H1 (cell line): ENCODE data around the gene CXCL17. TPM values are rescaled to one million over a fixed set of nuclear protein-coding genes. Genes with fewer than 3 reads are reported as not detected.

Experiments used
- ATF3 ChIP-seq: IDR thresholded peaks from 2 replicates; pipeline ENCODE4 v1.6.1; 2011; ENCODE audit warnings: low read depth, mild to moderate bottlenecking, low read length; ENCODE audit not compliant: insufficient read depth
- KDM4A ChIP-seq: IDR thresholded peaks from one replicate; pipeline ENCODE4 v1.7.1; 2012; ENCODE audit warnings: low read depth, mild to moderate bottlenecking, moderate library complexity, low read length, inconsistent platforms; ENCODE audit not compliant: severe bottlenecking
- POLR2A ChIP-seq, 2 experiments: IDR thresholded peaks; 1 replicate in 1 of 2; 2 replicates in 1 of 2; pipeline ENCODE4 v1.6.1; 2011; ENCODE audit warnings: low read depth in 2 of 2, low read length in 2 of 2, mild to moderate bottlenecking in 2 of 2; ENCODE audit errors: control extremely low read depth in 1 of 2
- RXRA ChIP-seq: IDR thresholded peaks from 2 replicates; pipeline ENCODE4 v1.6.1; 2011; ENCODE audit warnings: low read depth, mild to moderate bottlenecking, low read length, moderate library complexity; ENCODE audit not compliant: insufficient read depth
- SIX5 ChIP-seq: IDR thresholded peaks from 2 replicates; pipeline ENCODE4 v1.6.1; 2011; ENCODE audit warnings: mild to moderate bottlenecking, low read depth, low read length
- SP1 ChIP-seq: IDR thresholded peaks from 2 replicates; pipeline ENCODE4 v1.6.1; 2011; ENCODE audit warnings: low read depth, low read length
- TEAD4 ChIP-seq: IDR thresholded peaks from 2 replicates; pipeline ENCODE4 v1.6.1; 2012; ENCODE audit warnings: low read depth, low read length, inconsistent platforms, mixed read lengths
- polyA plus RNA-seq, 7 experiments: library from polyadenylated mRNA; depleted of rRNA in 3 of 7; stranded (reverse) in 5 of 7; unstranded in 2 of 7; fragments of >200 nt in 5 of 7; fragments of 200-250 nt in 2 of 7; gene quantifications; 1 replicate in 5 of 7; 2 replicates in 1 of 7; 4 replicates in 1 of 7; pipeline versions ENCODE4 v1.2.1 to v1.2.3, GENCODE V29; 2011 to 2013; ENCODE audit warnings: missing spikeins in 2 of 7, mixed read lengths in 2 of 7
- total RNA-seq: library from RNA; stranded (reverse); fragmentation: NEBNext Ultra II Directional; extraction: Animal tissue kit (Norgen Biotek cat#: 25700); gene quantifications from 2 replicates; pipeline ENCODE4 v1.2.1, GENCODE V29; 2021
- TF ChIP-seq, protein P1 (sequence below): IDR thresholded peaks from 2 replicates; pipeline ENCODE4 v1.6.1; 2012; ENCODE audit warnings: inconsistent platforms

Gene CXCL17
- total and polyA plus RNA-seq, 2 of the 8 experiments (the other 6 are each of a cell fraction or from before 2014, with no cell fraction given): not detected

DNA sequence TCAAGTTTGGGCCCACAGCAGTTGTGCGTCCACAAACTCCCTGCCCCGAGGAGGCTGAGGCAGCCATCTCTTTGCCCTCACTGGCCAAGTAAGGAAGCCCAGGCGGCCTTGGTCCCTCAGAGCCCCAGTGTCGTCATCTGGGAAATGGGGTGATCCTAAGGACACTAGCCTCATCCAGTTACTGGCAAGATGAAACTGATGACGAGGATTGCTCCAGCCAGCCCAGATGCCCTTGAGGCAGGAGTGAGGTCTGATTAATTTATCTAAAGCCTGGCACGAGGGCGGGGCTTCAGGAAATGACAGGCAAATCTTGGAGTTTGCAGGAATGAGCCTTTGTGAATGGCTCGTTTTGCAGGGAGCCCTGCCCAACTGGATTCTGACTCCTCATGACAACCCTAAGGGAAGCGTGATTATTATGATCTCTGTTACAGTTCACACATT is 21.1 kb downstream of the CXCL17 start (continued):
- TF ChIP-seq KDM4A: no peak
- TF ChIP-seq TEAD4: no peak
- TF ChIP-seq ATF3: no peak
- no peak for TF ChIP-seq SP1
- no peak for TF ChIP-seq POLR2A (IDR thresholded peaks at IDR 0.05; ENCODE audit: control extremely low read depth in 1 of 2, low read depth in 2 of 2, low read length in 2 of 2)
- TF ChIP-seq, protein P1, sequence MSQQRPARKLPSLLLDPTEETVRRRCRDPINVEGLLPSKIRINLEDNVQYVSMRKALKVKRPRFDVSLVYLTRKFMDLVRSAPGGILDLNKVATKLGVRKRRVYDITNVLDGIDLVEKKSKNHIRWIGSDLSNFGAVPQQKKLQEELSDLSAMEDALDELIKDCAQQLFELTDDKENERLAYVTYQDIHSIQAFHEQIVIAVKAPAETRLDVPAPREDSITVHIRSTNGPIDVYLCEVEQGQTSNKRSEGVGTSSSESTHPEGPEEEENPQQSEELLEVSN: no peak
- no peak for TF ChIP-seq SIX5
- TF ChIP-seq RXRA: no peak
